HepG2 (cell line): ENCODE measurements around the gene DDC. TPM values are rescaled to one million over a fixed set of nuclear protein-coding genes. Genes with fewer than 3 reads are reported as not detected.

ENCODE experiments used
- KDM4B ChIP-seq: sonication (generic); formaldehyde crosslinking; IDR thresholded peaks from 2 replicates; pipeline ENCODE4 v1.4.0; 2020; ENCODE audit warnings: missing genetic modification reagents
- MAZ ChIP-seq, 2 experiments: sonication (generic) in 1 of 2; formaldehyde crosslinking in 1 of 2; IDR thresholded peaks; 2 replicates each; pipeline versions ENCODE4 v1.5.0 to v1.6.1; 2012 to 2020; ENCODE audit warnings: low read depth in 2 of 2, mild to moderate bottlenecking in 2 of 2, borderline replicate concordance in 1 of 2, improper control_type of control experiment in 1 of 2, low read length in 1 of 2, missing genetic modification reagents in 1 of 2, moderate library complexity in 1 of 2
- MLXIP ChIP-seq: sonication (generic); formaldehyde crosslinking; IDR thresholded peaks from 2 replicates; pipeline ENCODE4 v1.9.0; 2021; ENCODE audit warnings: missing genetic modification reagents, borderline replicate concordance
- MXD4 ChIP-seq: IDR thresholded peaks from 2 replicates; pipeline ENCODE4 v1.6.1; 2016; ENCODE audit warnings: mild to moderate bottlenecking, missing biosample characterization, missing genetic modification reagents
- NFYC ChIP-seq: IDR thresholded peaks from 2 replicates; pipeline ENCODE4 v1.6.1; 2016; ENCODE audit warnings: missing genetic modification reagents, missing compliant biosample characterization
- PHF21A ChIP-seq: sonication (generic); formaldehyde crosslinking; IDR thresholded peaks from 2 replicates; pipeline ENCODE4 v1.5.0; 2020; ENCODE audit warnings: mild to moderate bottlenecking, missing genetic modification reagents
- PHF8 ChIP-seq: sonication (generic); formaldehyde crosslinking; IDR thresholded peaks from 2 replicates; pipeline ENCODE4 v1.5.0; 2020; ENCODE audit warnings: missing genetic modification reagents
- PRMT3 ChIP-seq: sonication (generic); formaldehyde crosslinking; IDR thresholded peaks from 2 replicates; pipeline ENCODE4 v1.8.1; 2022; ENCODE audit warnings: low read depth, mild to moderate bottlenecking, moderate library complexity, missing genetic modification reagents, borderline replicate concordance
- SKI ChIP-seq: fragments of 450-650 bp; IDR thresholded peaks from one replicate; pipeline ENCODE4 v1.6.1; 2018; ENCODE audit warnings: mild to moderate bottlenecking; ENCODE audit not compliant: partially characterized antibody
- ZBTB3 ChIP-seq: sonication (generic); formaldehyde crosslinking; IDR thresholded peaks from 2 replicates; pipeline ENCODE4 v1.4.0; 2020; ENCODE audit warnings: low read depth, mild to moderate bottlenecking, moderate library complexity, missing genetic modification reagents, borderline replicate concordance
- ZBTB7B ChIP-seq: sonication (generic); formaldehyde crosslinking; IDR thresholded peaks from 2 replicates; pipeline ENCODE4 v1.4.0; 2020; ENCODE audit warnings: missing genetic modification reagents
- ZMYM2 ChIP-seq: sonication (generic); formaldehyde crosslinking; IDR thresholded peaks from 2 replicates; pipeline ENCODE4 v1.8.0; 2022; ENCODE audit warnings: mild to moderate bottlenecking, missing genetic modification reagents
- ZNF335 ChIP-seq: sonication (generic); formaldehyde crosslinking; IDR thresholded peaks from 2 replicates; pipeline ENCODE4 v1.4.0; 2020; ENCODE audit warnings: missing genetic modification reagents
- ZNF510 ChIP-seq: sonication (generic); formaldehyde crosslinking; IDR thresholded peaks from 2 replicates; pipeline ENCODE4 v1.4.0; 2020; ENCODE audit warnings: low read depth, mild to moderate bottlenecking, missing genetic modification reagents
- ZNF891 ChIP-seq: sonication (generic); formaldehyde crosslinking; IDR thresholded peaks from 2 replicates; pipeline ENCODE4 v1.5.0; 2020; ENCODE audit warnings: mild to moderate bottlenecking, missing genetic modification reagents
- ZSCAN22 ChIP-seq: sonication (generic); formaldehyde crosslinking; IDR thresholded peaks from 2 replicates; pipeline ENCODE4 v1.4.0; 2020; ENCODE audit warnings: mild to moderate bottlenecking, missing genetic modification reagents
- polyA plus RNA-seq, 8 experiments: library from polyadenylated mRNA; depleted of rRNA in 3 of 8; stranded (reverse) in 7 of 8; unstranded in 1 of 8; fragments of >200 nt; fragmentation: Illumina TruSeq in 4 of 8; extraction: Trizol in 4 of 8; gene quantifications; 2 replicates each; pipeline versions ENCODE4 v1.2.1 to v1.2.3, GENCODE V29; 2011 to 2016; ENCODE audit warnings: low read depth in 4 of 8, missing spikeins in 1 of 8, mixed read lengths in 1 of 8; ENCODE audit not compliant: insufficient read depth in 1 of 8
- total RNA-seq, 5 experiments: library from RNA; depleted of rRNA; stranded (reverse); fragments of >200 nt; fragmentation: Illumina TruSeq; extraction: Trizol; gene quantifications; 2 replicates each; pipeline ENCODE4 v1.2.3, GENCODE V29; 2016; ENCODE audit warnings: low read depth in 1 of 5
- TF ChIP-seq, protein P1 (sequence below): sonication (generic); formaldehyde crosslinking; IDR thresholded peaks from 2 replicates; pipeline ENCODE4 v1.4.0; 2020; ENCODE audit warnings: missing genetic modification reagents
- TF ChIP-seq, protein P2 (sequence below): sonication (generic); formaldehyde crosslinking; IDR thresholded peaks from 2 replicates; pipeline ENCODE4 v1.5.1; 2020; ENCODE audit warnings: mild to moderate bottlenecking, missing genetic modification reagents, borderline replicate concordance

DDC gene
- total and polyA plus RNA-seq, 2 of the 13 experiments (the other 11 are each of a cell fraction or from before 2014, with no cell fraction given) = 11.7 to 93.3 TPM

DNA sequence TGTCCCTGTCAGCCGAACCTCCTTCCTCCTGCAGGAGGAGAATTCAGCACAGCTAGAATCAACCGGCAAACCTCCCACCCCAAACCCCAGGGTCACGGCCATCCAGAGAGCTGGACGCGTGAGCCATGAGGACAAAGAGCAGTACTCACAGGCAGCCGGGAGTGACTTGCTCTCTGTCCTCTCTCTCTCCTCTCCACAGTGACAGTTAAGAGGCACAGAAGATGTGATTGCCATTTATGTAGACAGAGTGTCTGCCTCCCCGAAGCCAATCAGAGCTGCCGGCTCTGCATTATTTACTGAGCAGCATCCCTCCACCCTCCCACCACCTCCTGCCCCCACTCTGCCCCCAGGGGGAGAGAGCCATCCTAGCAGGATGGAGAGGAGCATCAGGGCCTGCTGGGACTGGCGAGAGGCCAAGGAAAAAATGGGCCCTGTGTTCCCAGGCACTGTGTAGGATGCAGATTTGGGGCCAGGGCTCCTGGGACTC, 4.3 kb downstream of the DDC start (continued):
- TF ChIP-seq ZNF510 (CRISPR knock-in tag) = no peak
- TF ChIP-seq, protein P1, sequence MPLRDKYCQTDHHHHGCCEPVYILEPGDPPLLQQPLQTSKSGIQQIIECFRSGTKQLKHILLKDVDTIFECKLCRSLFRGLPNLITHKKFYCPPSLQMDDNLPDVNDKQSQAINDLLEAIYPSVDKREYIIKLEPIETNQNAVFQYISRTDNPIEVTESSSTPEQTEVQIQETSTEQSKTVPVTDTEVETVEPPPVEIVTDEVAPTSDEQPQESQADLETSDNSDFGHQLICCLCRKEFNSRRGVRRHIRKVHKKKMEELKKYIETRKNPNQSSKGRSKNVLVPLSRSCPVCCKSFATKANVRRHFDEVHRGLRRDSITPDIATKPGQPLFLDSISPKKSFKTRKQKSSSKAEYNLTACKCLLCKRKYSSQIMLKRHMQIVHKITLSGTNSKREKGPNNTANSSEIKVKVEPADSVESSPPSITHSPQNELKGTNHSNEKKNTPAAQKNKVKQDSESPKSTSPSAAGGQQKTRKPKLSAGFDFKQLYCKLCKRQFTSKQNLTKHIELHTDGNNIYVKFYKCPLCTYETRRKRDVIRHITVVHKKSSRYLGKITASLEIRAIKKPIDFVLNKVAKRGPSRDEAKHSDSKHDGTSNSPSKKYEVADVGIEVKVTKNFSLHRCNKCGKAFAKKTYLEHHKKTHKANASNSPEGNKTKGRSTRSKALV (CRISPR knock-in tag) = no peak
- no peak for TF ChIP-seq ZBTB3 (CRISPR knock-in tag)
- TF ChIP-seq ZMYM2 (CRISPR knock-in tag) = peak; percentile 46; the same call in 1 of the 2 replicates
- peak; percentile 68 for TF ChIP-seq PHF21A (CRISPR knock-in tag)
- peak; percentile 65; the same call in 1 of the 2 replicates for TF ChIP-seq ZBTB7B (CRISPR knock-in tag)
- TF ChIP-seq, protein P2, sequence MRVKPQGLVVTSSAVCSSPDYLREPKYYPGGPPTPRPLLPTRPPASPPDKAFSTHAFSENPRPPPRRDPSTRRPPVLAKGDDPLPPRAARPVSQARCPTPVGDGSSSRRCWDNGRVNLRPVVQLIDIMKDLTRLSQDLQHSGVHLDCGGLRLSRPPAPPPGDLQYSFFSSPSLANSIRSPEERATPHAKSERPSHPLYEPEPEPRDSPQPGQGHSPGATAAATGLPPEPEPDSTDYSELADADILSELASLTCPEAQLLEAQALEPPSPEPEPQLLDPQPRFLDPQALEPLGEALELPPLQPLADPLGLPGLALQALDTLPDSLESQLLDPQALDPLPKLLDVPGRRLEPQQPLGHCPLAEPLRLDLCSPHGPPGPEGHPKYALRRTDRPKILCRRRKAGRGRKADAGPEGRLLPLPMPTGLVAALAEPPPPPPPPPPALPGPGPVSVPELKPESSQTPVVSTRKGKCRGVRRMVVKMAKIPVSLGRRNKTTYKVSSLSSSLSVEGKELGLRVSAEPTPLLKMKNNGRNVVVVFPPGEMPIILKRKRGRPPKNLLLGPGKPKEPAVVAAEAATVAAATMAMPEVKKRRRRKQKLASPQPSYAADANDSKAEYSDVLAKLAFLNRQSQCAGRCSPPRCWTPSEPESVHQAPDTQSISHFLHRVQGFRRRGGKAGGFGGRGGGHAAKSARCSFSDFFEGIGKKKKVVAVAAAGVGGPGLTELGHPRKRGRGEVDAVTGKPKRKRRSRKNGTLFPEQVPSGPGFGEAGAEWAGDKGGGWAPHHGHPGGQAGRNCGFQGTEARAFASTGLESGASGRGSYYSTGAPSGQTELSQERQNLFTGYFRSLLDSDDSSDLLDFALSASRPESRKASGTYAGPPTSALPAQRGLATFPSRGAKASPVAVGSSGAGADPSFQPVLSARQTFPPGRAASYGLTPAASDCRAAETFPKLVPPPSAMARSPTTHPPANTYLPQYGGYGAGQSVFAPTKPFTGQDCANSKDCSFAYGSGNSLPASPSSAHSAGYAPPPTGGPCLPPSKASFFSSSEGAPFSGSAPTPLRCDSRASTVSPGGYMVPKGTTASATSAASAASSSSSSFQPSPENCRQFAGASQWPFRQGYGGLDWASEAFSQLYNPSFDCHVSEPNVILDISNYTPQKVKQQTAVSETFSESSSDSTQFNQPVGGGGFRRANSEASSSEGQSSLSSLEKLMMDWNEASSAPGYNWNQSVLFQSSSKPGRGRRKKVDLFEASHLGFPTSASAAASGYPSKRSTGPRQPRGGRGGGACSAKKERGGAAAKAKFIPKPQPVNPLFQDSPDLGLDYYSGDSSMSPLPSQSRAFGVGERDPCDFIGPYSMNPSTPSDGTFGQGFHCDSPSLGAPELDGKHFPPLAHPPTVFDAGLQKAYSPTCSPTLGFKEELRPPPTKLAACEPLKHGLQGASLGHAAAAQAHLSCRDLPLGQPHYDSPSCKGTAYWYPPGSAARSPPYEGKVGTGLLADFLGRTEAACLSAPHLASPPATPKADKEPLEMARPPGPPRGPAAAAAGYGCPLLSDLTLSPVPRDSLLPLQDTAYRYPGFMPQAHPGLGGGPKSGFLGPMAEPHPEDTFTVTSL (CRISPR knock-in tag) = no peak
- TF ChIP-seq MXD4 (CRISPR knock-in tag) = peak; percentile 31; the same call in 1 of the 2 replicates
- TF ChIP-seq PRMT3 (CRISPR knock-in tag) = no peak
- no peak for TF ChIP-seq PHF8 (CRISPR knock-in tag)
- no peak for TF ChIP-seq KDM4B (CRISPR knock-in tag)
- no peak for TF ChIP-seq ZNF335 (CRISPR knock-in tag)
- TF ChIP-seq MLXIP (CRISPR knock-in tag) = no peak
- TF ChIP-seq MAZ (IDR thresholded peaks at IDR 0.05; ENCODE audit: borderline replicate concordance, low read depth, low read length) = 0 out of 2 replicates have a peak, but pooled peaks have one; percentile 54
- TF ChIP-seq MAZ (CRISPR knock-in tag; IDR thresholded peaks at IDR 0.05; ENCODE audit: low read depth) = no peak; the same call in 1 of the 2 replicates
- 0 out of 2 replicates have a peak, but pooled peaks have one; percentile 31 for TF ChIP-seq NFYC (CRISPR knock-in tag)
- no peak for TF ChIP-seq ZSCAN22 (CRISPR knock-in tag)
- peak; percentile 63 for TF ChIP-seq SKI
- TF ChIP-seq ZNF891 (CRISPR knock-in tag) = peak; percentile 30
